ENCODE results near the gene COA3.

COA3 gene

DNA sequence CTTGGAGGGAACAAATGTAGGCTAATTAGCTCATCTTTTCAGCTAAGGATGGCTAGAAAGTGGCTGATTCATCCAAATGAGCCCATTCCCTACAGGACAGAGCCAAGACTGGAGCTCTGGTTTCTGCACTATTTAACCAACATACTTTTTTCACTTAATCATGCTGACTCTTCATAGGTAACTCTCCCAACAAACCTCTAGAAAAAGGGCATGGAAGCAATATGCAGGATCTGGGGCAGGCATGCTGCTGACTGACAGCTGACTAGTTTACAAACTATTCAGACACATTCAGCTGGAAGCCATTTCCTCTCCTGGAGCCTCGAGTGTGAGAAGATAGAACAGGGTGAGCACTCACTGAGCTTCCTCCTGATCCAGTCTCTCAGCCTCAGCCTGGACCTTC is 19.4 kb upstream of the COA3 start:
- no peak for DNase-seq

DNA sequence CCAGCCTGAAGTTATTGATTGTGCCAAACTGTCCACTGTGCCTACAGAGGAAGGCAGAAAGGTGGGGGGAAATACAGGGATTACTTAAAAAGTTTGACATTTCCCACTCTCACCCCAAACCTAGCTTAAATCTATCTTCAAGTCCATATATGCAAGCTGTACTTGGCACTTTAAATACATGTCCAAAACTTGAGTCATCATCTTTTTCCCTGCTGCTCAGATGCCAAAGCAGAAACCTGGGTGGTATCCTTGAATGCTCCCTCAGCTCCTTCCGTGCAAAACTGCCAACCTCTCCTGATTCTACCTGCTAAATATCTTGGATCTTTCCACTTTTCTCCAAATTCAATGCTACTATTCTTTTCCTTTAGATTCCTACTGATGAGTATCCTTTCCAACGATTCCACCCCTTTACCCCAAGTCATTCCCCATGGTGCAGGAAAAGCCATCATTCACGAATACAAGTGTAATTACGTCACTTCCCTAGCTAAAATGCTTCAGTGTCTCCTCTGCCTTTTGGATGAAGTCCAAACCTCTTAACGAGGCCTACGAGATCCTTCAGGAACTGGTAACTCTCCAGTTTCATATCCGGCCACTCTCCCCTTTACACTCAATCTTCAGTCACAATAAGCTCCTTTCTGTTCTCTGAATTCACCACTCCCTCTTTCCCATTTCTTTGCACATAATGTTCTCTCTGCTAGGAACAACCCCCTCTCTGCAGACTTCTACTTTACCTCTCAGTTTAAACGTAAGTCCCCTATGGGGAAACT is 16.3 kb upstream of the COA3 start:
- no peak for DNase-seq

DNA sequence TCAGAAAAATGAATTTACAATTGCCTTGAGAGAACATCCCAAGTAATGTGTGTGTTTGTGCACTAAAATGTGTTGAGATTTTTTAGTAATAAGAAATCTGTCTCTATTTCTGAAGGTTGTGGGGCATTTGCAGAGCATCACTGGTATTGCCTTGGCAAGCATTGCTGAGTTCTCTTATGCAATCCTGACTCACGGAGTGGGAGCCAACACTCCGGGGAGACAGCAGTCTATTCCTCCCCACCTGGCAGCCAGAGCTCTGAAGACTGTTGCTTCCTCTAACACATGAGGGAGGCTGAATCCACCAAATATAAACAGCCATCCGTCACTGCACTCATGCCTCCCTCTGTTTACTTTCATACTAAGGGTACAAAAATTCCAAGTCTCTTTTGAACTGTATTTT is 10.7 kb upstream of the COA3 start:
- DNase-seq: no peak

DNA sequence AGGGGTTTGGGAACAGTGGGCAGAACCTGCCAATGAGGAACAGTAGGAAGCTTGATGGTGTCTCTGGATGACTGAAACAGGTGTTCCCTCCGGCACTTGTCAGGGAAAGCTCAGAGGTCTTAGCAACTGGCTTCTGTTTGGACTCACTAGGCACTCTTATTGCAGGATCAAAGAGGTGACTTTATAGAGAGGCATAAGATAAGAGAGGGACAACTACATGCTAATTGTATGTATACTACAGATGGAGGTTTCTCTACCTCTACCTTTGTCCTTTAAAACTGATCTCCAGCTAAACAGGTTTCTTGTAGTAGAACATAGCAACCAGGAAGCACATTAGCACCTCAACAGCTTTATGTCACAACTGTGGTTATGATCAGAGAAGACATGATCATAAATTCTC is 7.7 kb upstream of the COA3 start:
- DNase-seq: no peak

DNA sequence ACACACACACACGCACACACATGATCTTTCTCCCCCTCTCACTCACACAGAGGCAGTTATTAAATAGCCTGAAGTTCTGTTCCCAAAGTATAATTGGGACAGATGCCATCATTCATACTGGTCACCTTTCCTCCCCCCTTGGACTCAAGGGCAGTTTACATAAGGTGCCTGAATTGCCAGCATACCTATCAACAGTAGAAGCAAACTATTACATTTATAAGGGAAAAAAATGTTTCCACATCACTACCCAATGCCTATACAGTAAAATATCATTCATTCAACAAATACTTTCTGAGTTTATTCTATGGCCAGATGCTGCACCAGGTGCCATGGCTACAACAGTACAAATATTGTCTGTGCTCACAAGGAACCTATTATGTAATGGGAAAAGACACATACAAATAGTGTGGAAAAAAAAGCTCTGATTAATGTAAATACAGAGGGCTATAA is 6.4 kb upstream of the COA3 start:
- DNase-seq: no peak

DNA sequence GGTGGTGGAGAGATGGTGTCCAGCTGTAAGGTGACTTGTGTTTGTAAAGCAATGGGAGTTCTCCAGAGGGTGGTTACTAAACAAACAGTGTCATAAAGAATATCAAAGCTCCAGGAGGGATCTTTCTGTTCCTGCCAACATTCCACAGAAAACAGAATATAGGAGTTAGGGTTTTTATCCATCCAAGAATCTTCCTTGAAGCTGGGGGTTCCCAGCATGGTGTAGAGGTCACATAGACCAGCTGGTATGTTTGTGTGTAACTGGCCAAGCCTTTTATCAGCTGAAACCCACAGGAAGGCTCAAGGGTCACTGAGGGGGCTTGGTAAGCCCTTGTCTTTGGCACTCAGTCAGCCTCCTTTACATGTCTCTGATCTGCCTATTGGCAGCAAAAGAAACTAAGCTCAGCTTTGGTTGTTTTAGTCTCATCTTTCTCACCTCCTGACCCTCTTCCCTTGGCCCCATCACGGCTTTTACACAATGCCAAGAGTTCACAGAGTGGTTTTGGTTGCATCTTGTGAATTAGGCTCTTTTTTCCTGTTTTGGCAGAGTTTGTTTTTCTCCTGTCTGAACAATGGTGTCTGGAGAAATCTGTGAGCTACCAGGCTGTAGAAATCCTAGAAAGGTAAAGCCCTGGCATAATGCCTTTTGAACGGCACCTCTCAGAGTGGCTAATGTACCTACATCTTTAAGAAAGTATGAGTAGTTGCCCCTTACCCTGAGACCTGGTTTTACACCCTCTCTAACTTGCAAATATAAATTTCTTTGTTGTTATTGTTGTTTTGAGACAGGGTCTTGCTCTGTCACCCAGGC is 4.8 kb upstream of the COA3 start:
- DNase-seq: no peak

DNA sequence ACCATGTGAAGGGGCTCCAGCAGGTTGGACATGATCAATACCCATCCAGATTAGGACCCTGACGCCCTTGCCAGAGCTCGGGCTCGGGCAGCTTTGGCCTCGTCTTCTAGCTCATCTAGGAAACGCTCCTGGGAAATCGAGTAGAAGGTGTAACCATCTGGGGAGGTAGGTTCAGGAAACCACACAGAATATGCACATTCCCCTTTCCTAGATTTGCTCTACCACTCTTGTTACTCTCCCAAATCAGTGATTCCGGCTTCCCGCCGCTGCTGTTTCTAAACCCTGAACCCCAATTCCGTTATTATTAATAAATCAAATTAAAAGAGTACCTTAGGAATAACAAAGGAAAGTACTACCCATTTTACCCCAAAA is 507 bp downstream of the COA3 start:
- no peak for DNase-seq

DNA sequence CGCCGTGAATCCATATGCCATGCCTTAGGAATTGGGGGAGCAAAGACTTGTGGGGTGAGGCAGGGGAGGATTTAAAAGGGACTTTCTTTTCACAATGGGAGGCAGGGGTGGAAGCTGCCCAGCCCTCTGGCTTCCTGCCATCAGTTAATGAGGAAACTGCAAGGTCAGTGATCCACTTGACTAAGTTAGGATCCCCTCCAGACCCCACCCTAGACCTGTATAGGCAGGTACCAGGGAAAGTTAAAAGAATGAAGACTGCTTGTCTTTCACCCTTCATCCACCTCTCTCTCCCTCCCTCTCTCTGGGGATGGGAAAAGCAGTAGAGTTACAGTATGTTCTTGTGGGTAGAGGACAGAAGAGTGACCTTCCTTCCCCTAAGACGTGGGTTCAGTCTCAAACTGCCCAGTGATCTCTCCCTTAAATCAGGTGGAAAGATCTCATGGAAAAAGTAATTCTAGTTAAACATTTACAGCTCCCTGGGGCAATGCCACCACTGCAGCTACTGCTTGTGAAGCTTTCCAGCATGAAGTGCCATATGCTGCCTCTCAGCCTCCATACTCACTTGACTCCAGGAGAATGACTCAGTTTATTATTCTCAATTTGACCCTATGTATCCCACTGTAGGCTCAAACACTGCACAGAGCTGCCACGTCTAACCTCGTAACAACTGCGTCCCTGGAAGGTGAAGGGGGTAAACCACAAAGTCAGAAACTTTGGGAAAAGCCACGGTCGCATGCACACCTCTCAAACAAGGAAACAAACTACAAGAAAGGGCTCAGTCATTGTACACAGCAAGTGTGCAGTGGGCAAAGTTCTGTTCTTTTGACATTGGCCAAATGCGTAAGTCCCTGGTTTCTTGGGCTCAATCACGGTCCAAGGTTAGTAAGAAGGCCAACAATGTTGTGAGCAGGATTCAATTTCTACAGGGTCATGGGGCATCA is 1.2 kb downstream of the COA3 start:
- DNase-seq: no peak

DNA sequence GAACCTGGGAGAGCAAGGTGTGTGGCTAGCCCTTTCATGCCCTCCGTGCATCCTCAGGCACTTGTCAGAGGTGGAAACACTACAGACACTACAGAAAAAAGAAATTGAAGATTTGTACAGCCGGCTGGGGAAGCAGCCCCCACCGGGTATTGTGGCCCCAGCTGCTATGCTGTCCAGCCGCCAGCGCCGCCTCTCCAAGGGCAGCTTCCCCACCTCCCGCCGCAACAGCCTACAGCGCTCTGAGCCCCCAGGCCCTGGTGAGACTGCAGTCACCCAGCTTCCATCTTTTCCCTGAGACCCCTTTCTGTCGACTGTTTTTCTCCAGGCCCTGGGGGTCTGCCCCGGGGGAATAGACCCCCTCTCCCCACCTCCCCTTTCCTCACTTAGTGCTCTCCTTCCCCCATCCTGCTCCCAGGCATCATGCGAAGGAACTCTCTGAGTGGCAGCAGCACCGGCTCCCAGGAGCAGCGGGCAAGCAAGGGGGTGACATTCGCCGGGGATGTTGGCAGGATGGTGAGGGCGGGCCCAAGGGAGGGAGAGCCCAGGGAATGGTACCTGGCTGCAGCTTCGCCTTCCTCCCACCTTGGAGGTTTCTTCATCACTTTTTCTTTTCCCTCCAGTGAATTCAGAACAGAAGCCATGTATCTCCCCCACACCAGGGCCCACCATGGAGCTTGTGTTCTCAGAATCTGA is 2.3 kb downstream of the COA3 start:
- DNase-seq: no peak

DNA sequence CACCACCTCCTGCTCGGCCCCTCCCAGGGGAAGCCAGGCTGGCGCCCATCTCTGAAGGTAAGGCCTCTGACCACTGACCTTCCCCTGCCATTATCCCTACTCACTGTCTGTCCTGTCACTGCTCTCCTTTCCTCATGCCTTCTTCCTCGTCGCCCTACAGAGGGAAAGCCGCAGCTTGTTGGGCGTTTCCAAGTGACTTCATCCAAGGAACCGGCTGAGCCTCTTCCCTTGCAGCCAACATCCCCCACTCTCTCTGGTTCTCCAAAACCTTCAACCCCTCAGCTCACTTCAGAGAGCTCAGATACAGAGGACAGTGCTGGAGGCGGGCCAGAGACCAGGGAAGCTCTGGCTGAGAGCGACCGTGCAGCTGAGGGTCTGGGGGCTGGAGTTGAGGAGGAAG is 3.0 kb downstream of the COA3 start:
- no peak for DNase-seq

DNA sequence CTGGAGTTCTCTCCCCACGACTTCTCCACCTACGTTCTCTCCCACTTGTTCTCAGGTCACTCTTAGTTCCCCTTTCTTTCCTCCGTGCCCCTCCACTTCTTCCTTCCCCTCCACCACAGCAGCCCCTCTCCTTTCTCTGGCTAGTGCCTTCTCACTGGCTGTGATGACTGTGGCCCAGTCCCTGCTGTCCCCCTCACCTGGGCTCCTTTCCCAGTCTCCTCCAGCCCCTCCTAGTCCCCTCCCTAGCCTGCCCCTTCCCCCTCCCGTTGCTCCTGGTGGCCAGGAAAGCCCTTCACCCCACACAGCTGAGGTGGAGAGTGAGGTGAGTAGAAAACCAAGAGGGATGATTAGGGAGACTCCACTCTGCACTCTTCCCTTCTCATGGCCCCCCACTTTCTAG is 3.4 kb downstream of the COA3 start:
- DNase-seq: no peak

DNA sequence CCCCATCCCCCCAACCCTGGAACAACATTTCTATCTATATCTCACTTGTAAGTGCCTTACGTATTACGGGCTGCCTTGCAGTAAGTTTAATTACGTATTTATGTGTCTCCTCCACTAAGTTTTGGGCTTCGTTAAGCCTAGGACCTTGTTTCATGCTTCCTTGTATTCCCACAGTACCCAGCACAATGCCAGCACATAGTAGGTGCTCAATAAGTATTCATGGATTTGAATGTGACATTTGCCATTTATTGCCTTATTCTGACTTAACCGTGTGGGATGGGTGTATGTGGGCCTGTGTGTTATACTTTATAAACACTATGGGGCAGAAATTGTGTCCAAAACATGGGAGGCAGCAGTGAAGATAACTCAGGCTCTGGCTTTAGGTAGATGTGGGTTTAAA is 6.0 kb downstream of the COA3 start:
- no peak for DNase-seq

DNA sequence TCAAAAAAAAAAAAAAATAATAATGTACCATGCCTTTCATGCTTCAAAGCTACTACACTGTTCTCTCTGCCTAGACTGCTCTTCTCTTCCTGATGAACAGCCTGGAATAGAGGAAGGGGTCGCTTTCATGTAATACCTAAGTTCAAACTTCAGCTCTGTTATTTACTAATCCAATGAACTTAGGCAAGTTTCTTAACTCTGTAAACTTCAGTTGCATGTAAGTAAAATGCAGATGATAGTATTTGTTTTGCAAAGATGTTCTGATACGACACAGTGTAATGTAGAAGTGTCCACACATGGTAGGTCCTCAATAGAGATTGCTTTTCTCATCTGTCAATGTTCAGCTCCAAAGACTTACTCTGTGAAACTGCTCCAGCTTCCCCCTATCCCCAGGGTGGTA is 6.6 kb downstream of the COA3 start:
- DNase-seq: no peak

DNA sequence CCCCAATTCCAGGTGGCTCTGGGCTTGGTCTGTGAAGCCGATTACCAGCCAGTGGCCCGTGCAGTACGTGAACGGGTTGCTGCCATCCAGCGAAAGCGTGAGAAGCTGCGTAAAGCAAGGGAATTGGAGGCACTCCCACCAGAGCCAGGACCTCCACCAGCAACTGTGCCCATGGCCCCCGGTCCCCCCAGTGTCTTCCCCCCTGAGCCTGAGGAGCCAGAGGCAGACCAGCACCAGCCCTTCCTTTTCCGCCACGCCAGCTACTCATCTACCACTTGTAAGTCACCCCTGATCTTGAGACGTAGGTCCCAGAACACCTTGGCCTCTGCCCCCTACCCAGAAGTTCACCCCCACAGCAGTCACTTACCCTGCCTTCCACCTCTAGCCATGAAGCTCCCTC is 11.2 kb downstream of the COA3 start:
- DNase-seq: no peak

DNA sequence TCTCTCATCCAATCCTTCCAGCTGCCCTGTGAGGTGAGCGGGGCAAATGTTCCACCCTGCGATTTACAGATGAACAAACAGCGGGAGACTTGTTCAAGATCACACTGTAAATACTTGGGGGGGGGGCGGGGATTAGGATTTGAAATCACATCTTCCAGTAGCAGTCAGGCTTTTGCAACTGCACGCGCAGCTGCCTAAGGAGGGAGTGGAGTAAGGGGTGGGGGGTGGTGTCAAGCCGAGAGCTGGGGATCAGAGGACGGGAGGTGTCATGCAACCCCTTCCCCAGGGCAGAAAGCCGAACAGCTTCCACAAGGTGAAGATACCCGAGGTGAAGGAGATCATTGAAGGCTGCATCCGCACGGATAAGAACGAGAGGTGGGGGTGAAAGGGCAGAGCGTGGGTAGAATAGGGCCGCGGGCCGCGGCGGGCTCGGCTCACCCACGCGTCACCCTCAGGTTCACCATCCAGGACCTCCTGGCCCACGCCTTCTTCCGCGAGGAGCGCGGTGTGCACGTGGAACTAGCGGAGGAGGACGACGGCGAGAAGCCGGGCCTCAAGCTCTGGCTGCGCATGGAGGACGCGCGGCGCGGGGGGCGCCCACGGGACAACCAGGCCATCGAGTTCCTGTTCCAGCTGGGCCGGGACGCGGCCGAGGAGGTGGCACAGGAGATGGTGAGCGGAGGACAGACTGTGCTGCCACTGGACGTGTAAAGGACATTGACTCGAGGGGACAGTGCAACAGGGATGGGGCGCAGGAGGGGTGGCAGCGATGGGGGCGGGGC is 13.5 kb downstream of the COA3 start:
- no peak for DNase-seq

DNA sequence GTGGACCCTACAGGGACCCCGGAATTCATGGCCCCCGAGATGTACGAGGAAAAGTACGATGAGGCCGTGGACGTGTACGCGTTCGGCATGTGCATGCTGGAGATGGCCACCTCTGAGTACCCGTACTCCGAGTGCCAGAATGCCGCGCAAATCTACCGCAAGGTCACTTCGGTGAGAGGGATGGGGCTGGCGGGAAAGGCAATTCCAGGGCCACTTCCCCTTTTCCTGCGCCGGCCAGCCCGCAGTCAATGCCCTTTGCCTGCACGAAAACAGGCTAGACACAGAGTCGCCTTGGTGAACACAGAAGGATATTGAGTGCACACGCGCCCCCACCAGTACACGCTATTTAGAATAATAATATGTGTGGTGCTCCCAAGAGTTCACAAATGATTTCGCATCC is 14.1 kb downstream of the COA3 start:
- DNase-seq: no peak

DNA sequence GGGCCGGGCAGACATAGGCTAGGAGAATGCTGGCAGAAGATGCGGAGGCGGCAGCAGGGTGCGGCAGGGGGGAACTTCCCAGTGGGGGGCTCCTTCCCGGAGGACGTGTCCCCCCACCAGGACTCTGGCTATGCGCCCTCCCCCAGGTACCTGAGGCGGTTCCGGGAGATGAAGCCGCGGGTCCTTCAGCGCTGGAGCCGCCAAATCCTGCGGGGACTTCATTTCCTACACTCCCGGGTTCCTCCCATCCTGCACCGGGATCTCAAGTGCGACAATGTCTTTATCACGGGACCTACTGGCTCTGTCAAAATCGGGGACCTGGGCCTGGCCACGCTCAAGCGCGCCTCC is 14.7 kb downstream of the COA3 start:
- no peak for DNase-seq

DNA sequence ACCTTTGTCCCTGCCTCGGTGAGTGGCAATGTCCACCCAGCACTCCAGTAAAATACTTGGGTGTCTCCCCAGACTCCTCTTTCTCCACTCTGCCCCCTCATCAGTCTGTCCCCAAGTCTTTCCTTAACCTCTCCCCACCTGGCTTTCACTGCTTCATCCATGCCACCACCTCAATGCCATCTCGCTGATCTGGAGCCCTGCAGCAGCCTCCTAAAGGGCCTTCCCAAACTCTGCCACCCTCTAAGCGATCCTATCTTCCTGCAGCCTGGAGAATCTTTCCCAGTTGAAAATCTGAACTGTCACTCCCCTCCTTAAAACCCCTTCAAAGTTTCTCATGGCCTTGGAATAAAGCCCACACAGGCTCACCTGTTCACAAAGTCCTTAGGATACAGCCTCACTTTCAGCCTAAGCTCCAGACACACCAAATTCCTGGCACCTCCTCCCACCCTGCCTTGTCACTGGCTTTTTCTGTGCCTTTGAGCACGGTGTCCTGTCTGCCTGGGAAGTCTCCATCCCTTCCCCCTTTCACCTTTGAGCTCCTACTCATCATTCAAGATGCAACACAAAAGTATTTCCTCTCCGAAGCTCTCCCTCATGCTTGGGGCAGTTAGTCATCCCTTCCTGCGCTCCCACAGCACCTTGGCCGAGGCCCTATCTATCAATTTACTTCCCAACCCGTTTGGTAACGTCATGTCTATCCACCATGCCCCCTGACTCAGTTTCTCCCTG is 15.3 kb downstream of the COA3 start:
- DNase-seq: no peak

DNA sequence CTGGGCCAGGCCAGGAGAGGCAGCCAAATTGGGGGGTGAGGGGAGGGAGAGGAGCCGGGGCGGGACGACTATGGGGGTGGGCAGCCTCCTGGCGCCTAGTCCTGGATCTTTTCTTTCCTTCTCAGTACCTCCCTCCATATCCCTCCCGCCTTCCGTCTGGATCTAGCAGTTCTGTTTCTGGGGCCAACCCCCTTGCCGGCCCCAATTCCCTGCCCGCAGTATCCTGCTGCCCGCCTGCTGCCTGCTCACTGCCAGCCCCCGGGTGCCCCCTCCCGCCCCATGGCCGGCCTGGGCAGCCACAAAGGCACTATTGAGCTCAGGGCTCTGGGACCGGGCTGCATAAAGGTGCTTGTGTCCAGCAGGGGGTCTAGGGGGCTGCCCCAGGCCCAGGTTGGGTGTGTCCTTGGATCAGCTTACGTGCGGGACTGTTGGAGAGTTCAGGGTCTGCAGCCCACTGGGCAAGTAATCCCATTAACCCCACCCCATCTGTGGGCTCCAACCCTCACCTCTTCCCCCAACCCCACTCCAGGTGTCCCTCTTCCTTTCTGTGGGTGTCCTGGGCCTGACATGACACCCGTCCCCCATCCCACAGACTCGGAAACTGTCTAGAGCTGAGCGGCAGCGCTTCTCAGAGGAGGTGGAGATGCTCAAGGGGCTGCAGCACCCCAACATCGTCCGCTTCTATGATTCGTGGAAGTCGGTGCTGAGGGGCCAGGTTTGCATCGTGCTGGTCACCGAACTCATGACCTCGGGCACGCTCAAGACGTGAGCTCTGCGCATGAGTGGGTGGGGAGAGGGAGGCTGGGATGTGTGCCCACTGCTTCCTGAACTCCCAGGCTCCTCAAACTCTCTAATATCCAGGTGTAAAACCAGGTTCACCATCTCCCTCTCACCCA is 16.1 kb downstream of the COA3 start:
- DNase-seq: no peak

DNA sequence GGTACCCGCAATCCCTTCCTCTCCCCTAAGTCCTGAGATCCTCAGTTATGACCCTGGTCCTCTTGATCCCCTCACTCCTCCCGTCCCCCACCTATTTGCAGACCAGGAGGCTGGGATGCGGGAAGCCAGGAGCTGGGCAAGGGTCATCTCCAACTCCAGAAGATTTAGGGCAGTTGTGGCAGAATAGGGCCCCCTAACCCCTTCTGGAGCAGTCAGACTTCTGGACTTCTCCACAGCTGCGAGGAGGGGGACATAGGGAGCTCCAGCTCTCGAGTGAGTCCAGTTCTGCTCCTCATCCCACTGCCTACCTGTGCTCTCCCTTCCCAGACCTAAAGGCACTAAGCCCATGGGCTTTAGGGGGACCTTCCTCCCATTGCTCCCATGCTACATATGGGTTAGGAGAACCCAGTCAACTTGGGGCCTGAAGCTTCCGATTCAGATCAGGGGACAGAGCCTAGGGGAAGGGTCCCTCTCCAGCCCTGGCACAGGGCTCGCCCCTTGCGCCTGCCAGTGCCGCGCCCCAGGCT is 16.8 kb downstream of the COA3 start:
- no peak for DNase-seq

Measured in GOT3 (cell line).